GM23338 (cell line): ENCODE results near the gene CCL13. TPM values are rescaled to one million over a fixed set of nuclear protein-coding genes. Genes with fewer than 3 reads are reported as not detected.

Experiments used
- ATAC-seq: fragments of 200-7000 bp; cut with Tn5 transposase; 3 replicates; pipeline ENCODE4 v1.9.1; 2020
- DNase-seq: peaks from one replicate; pipeline ENCODE4 v3.0.0-alpha.2; 2015; ENCODE audit warnings: low spot score
- H2AFZ ChIP-seq: fragments of 200-600 bp; sonication (generic); 2 replicates; pipeline ENCODE4 v1.8.0; 2016; ENCODE audit warnings: antibody characterized with exemption, mild to moderate bottlenecking, moderate library complexity
- H3F3A ChIP-seq: fragments of 200-600 bp; sonication (generic); replicated peaks from 2 replicates; pipeline ENCODE4 v1.8.0; 2017; ENCODE audit warnings: antibody characterized with exemption, mixed run types, low read depth
- H3K27ac ChIP-seq: fragments of 200-600 bp; sonication (generic); 2 replicates; pipeline ENCODE4 v1.6.1; 2016; ENCODE audit warnings: low read depth
- H3K27me3 ChIP-seq: fragments of 200-600 bp; sonication (generic); 2 replicates; pipeline ENCODE4 v1.8.0; 2016; ENCODE audit warnings: mild to moderate bottlenecking, mixed run types, moderate library complexity; ENCODE audit not compliant: insufficient read depth
- H3K36me3 ChIP-seq: fragments of 200-600 bp; sonication (generic); 2 replicates; pipeline ENCODE4 v1.8.0; 2016; ENCODE audit warnings: mild to moderate bottlenecking; ENCODE audit not compliant: insufficient read depth
- H3K4me1 ChIP-seq: fragments of 200-600 bp; sonication (generic); 2 replicates; pipeline ENCODE4 v1.8.0; 2016; ENCODE audit warnings: mild to moderate bottlenecking, moderate library complexity; ENCODE audit not compliant: insufficient read depth
- H3K4me2 ChIP-seq: fragments of 200-600 bp; sonication (generic); 2 replicates; pipeline ENCODE4 v1.7.1; 2017; ENCODE audit warnings: mixed run types
- H3K4me3 ChIP-seq: fragments of 200-600 bp; sonication (generic); 2 replicates; pipeline ENCODE4 v1.6.1; 2016; ENCODE audit warnings: mixed run types
- H3K79me2 ChIP-seq: fragments of 200-600 bp; sonication (generic); replicated peaks from 2 replicates; pipeline ENCODE4 v1.8.0; 2017; ENCODE audit warnings: mild to moderate bottlenecking; ENCODE audit not compliant: insufficient read depth
- H3K9me2 ChIP-seq: fragments of 200-600 bp; sonication (generic); 2 replicates; pipeline ENCODE4 v1.8.0; 2017; ENCODE audit not compliant: insufficient read depth
- H4K20me1 ChIP-seq: fragments of 200-600 bp; sonication (generic); replicated peaks from 2 replicates; pipeline ENCODE4 v1.8.0; 2017; ENCODE audit warnings: mild to moderate bottlenecking; ENCODE audit not compliant: insufficient read depth
- H3K27ac Mint-ChIP-seq: 2 replicates; pipeline ENCODE4 v1.8.0; 2020; ENCODE audit warnings: inconsistent platforms, mild to moderate bottlenecking, moderate library complexity, mixed read lengths
- H3K27me3 Mint-ChIP-seq: 3 replicates; pipeline ENCODE4 v1.8.0; 2022; ENCODE audit warnings: low read depth, mild to moderate bottlenecking, moderate library complexity, mixed read lengths, inconsistent platforms; ENCODE audit not compliant: insufficient read depth, poor library complexity
- H3K36me3 Mint-ChIP-seq: 3 replicates; pipeline ENCODE4 v1.8.0; 2021; ENCODE audit warnings: low read depth, mild to moderate bottlenecking, inconsistent platforms, moderate library complexity, mixed read lengths
- H3K4me1 Mint-ChIP-seq: 3 replicates; pipeline ENCODE4 v1.8.0; 2020; ENCODE audit warnings: mild to moderate bottlenecking, inconsistent platforms, mixed read lengths
- H3K4me3 Mint-ChIP-seq: 3 replicates; pipeline ENCODE4 v1.8.0; 2021; ENCODE audit warnings: moderate library complexity, mild to moderate bottlenecking, inconsistent platforms, mixed read lengths
- H3K9me3 Mint-ChIP-seq: 3 replicates; pipeline ENCODE4 v1.8.0; 2020; ENCODE audit warnings: moderate library complexity, mild to moderate bottlenecking, inconsistent platforms, mixed read lengths
- CREB1 ChIP-seq: fragments of 250-450 bp; sonication (Bioruptor Pico); IDR thresholded peaks from 2 replicates; pipeline ENCODE4 v1.5.0; 2020; ENCODE audit warnings: low read depth, mild to moderate bottlenecking, moderate library complexity
- EZH2 ChIP-seq: fragments of 200-600 bp; sonication (generic); IDR thresholded peaks from one replicate; pipeline ENCODE4 v1.8.0; 2017; ENCODE audit warnings: antibody characterized with exemption, mild to moderate bottlenecking, low read depth; ENCODE audit not compliant: unreplicated experiment
- EZH2phosphoT487 ChIP-seq: fragments of 200-600 bp; sonication (generic); IDR thresholded peaks from one replicate; pipeline ENCODE4 v1.8.1; 2018; ENCODE audit warnings: antibody characterized with exemption; ENCODE audit not compliant: unreplicated experiment
- JUNB ChIP-seq: IDR thresholded peaks from one replicate; pipeline ENCODE4 v1.6.1; 2016; ENCODE audit warnings: antibody characterized with exemption; ENCODE audit not compliant: unreplicated experiment
- NANOG ChIP-seq: IDR thresholded peaks from 2 replicates; pipeline ENCODE4 v1.6.1; 2016; ENCODE audit warnings: antibody characterized with exemption, borderline replicate concordance
- POLR2AphosphoS5 ChIP-seq: IDR thresholded peaks from 2 replicates; pipeline ENCODE4 v1.6.1; 2016; ENCODE audit warnings: antibody characterized with exemption, low read depth
- STAT1 ChIP-seq: IDR thresholded peaks from one replicate; pipeline ENCODE4 v1.6.1; 2016; ENCODE audit warnings: antibody characterized with exemption; ENCODE audit not compliant: unreplicated experiment
- ZNF331 ChIP-seq: fragments of 250-450 bp; sonication (Bioruptor Pico); IDR thresholded peaks from 2 replicates; pipeline ENCODE4 v1.5.0; 2020; ENCODE audit warnings: low read depth, mild to moderate bottlenecking, moderate library complexity
- polyA plus RNA-seq: library from polyadenylated mRNA; unstranded; fragments of >200 nt; fragmentation: Nextera tagmentation; extraction: Ambion mirVana; gene quantifications from 2 replicates; pipeline ENCODE4 v1.2.1, GENCODE V29; 2016
- total RNA-seq: library from RNA; depleted of rRNA; stranded (reverse); fragments of >200 nt; shearing (Covaris generic); gene quantifications from 2 replicates; pipeline ENCODE4 v1.2.3, GENCODE V29; 2014
- TF ChIP-seq, protein P1 (sequence below), 2 experiments: fragments of 200-600 bp in 1 of 2; sonication (generic) in 1 of 2; conservative IDR thresholded peaks; 2 replicates each; pipeline versions ENCODE4 v1.5.1 to v1.6.1; 2016 to 2017; ENCODE audit warnings: antibody characterized with exemption in 2 of 2, low read depth in 2 of 2, mild to moderate bottlenecking in 2 of 2, moderate library complexity in 1 of 2
- TF ChIP-seq, protein P2 (sequence below): IDR thresholded peaks from 2 replicates; pipeline ENCODE4 v1.6.1; 2016; ENCODE audit warnings: antibody characterized with exemption
- TF ChIP-seq, protein P3 (sequence below): IDR thresholded peaks from one replicate; pipeline ENCODE4 v1.6.1; 2018; ENCODE audit warnings: antibody characterized with exemption; ENCODE audit not compliant: unreplicated experiment

Gene CCL13
- total and polyA plus RNA-seq, 2 experiments from 2014 or later: not detected

DNA sequence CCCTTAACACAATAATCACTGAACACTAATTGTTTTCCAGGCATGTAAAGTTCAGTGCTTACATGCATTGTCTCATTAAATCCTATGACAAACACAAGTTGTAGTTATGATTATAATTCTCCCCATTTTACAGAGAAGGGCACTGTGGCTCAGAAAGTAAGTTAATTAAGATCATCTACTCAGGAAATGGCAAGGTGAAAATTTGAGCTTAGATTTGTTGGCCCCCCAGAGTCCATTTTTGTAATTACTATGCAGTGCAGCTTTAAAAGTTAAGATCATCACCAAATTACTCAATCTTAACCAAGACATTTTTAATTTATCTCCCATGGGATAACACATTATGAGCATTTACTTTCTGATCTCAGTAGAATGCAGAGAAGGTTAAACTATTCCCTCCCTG lies 41.0 kb downstream of the CCL13 start (continued):
- TF ChIP-seq, protein P1, sequence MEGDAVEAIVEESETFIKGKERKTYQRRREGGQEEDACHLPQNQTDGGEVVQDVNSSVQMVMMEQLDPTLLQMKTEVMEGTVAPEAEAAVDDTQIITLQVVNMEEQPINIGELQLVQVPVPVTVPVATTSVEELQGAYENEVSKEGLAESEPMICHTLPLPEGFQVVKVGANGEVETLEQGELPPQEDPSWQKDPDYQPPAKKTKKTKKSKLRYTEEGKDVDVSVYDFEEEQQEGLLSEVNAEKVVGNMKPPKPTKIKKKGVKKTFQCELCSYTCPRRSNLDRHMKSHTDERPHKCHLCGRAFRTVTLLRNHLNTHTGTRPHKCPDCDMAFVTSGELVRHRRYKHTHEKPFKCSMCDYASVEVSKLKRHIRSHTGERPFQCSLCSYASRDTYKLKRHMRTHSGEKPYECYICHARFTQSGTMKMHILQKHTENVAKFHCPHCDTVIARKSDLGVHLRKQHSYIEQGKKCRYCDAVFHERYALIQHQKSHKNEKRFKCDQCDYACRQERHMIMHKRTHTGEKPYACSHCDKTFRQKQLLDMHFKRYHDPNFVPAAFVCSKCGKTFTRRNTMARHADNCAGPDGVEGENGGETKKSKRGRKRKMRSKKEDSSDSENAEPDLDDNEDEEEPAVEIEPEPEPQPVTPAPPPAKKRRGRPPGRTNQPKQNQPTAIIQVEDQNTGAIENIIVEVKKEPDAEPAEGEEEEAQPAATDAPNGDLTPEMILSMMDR (conservative IDR thresholded peaks at IDR 0.05; ENCODE audit: low read depth in 2 of 2): no peak; a peak in 1 of 4 replicates

DNA sequence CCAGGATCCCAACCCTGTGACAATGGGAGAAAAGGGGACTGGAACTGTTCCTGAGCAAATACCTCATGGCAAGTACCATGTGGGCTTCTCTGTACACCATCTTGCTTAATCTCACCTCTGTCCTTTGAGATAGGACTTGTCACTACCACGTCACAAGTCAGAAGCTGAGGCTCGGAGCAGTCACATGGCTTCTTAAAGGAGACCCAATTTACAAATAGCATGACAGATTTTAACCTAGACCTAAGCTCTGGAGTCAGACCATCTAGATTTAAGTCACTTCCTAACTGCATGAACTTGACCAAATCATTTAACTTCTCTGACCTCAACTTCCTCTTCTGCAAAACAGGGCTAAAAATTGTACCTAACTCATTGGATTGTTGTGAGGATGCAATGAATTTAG lies 42.7 kb downstream of the CCL13 start:
- H3K9me2 ChIP-seq: peaks cover 5% of the 10 kb centered on the region

DNA sequence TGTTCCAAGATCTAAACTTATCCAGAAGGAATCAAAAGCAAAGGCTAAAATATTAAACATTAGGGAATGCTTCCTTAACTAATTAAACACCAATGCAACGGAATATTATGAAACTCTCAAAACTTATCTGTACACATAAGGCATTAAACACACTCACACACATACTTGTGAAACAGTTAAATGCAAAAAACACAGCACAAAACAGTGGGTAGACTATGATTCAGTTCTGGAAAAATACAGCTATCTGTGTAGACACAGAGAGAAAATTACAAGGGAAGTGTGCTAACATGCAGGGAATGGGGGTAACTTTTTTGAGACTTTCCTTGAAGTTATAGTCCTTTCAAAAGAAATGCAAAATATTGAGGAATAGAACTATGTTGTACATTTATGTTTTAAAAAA lies 43.4 kb downstream of the CCL13 start:
- Mint-ChIP-seq H3K4me1 (peaks cover 22% of the 10 kb centered on the region), H3K27ac (no peak overlapping the region), H3K9me3 (no peaks in the 10 kb centered on the region), H3K27me3 (no peaks in the 10 kb centered on the region), H3K4me3 (no peak overlapping the region), H3K36me3 (no peaks in the 10 kb centered on the region)
- peaks cover 10% of the 10 kb centered on the region for H3K4me1 ChIP-seq
- no peaks in the 10 kb centered on the region for H3F3A ChIP-seq
- no peaks in the 10 kb centered on the region for H3K27me3 ChIP-seq
- DNase-seq (no peak), ATAC-seq (no peak)
- no peaks in the 10 kb centered on the region for H3K36me3 ChIP-seq
- no peak for TF ChIP-seq EZH2
- TF ChIP-seq, protein P2, sequence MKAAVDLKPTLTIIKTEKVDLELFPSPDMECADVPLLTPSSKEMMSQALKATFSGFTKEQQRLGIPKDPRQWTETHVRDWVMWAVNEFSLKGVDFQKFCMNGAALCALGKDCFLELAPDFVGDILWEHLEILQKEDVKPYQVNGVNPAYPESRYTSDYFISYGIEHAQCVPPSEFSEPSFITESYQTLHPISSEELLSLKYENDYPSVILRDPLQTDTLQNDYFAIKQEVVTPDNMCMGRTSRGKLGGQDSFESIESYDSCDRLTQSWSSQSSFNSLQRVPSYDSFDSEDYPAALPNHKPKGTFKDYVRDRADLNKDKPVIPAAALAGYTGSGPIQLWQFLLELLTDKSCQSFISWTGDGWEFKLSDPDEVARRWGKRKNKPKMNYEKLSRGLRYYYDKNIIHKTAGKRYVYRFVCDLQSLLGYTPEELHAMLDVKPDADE: no peak
- TF ChIP-seq ZNF331 (CRISPR knock-in tag): no peak
- TF ChIP-seq POLR2AphosphoS5: no peak
- TF ChIP-seq, protein P3, sequence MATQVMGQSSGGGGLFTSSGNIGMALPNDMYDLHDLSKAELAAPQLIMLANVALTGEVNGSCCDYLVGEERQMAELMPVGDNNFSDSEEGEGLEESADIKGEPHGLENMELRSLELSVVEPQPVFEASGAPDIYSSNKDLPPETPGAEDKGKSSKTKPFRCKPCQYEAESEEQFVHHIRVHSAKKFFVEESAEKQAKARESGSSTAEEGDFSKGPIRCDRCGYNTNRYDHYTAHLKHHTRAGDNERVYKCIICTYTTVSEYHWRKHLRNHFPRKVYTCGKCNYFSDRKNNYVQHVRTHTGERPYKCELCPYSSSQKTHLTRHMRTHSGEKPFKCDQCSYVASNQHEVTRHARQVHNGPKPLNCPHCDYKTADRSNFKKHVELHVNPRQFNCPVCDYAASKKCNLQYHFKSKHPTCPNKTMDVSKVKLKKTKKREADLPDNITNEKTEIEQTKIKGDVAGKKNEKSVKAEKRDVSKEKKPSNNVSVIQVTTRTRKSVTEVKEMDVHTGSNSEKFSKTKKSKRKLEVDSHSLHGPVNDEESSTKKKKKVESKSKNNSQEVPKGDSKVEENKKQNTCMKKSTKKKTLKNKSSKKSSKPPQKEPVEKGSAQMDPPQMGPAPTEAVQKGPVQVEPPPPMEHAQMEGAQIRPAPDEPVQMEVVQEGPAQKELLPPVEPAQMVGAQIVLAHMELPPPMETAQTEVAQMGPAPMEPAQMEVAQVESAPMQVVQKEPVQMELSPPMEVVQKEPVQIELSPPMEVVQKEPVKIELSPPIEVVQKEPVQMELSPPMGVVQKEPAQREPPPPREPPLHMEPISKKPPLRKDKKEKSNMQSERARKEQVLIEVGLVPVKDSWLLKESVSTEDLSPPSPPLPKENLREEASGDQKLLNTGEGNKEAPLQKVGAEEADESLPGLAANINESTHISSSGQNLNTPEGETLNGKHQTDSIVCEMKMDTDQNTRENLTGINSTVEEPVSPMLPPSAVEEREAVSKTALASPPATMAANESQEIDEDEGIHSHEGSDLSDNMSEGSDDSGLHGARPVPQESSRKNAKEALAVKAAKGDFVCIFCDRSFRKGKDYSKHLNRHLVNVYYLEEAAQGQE: no peak
- TF ChIP-seq EZH2phosphoT487: no peak
- TF ChIP-seq JUNB: no peak
- no peak for TF ChIP-seq NANOG
- TF ChIP-seq, protein P1 (conservative IDR thresholded peaks at IDR 0.05; ENCODE audit: low read depth in 2 of 2): no peak
- TF ChIP-seq CREB1 (CRISPR knock-in tag): no peak
- TF ChIP-seq STAT1: no peak
- no peak overlapping the region for H3K27ac ChIP-seq
- H2AFZ ChIP-seq: no peak overlapping the region
- H4K20me1 ChIP-seq: no peaks in the 10 kb centered on the region
- no peak overlapping the region for H3K4me3 ChIP-seq
- no peaks in the 10 kb centered on the region for H3K79me2 ChIP-seq
- H3K9me2 ChIP-seq: peaks cover 5% of the 10 kb centered on the region
- H3K4me2 ChIP-seq: no peak overlapping the region

More for the DNA sequence above, 42.7 kb downstream of the CCL13 start:
- Histone ChIP-seq H3K4me2 (no peak overlapping the region), H3K36me3 (no peaks in the 10 kb centered on the region), H3K79me2 (no peaks in the 10 kb centered on the region), H3F3A (no peaks in the 10 kb centered on the region), H3K27ac (no peak overlapping the region), H3K27me3 (no peaks in the 10 kb centered on the region), H3K4me1 (peaks cover 10% of the 10 kb centered on the region), H3K4me3 (no peak overlapping the region), H2AFZ (no peak overlapping the region), H4K20me1 (no peaks in the 10 kb centered on the region)
- ATAC-seq: no peak
- Mint-ChIP-seq H3K27ac (no peak overlapping the region), H3K27me3 (no peaks in the 10 kb centered on the region), H3K9me3 (no peaks in the 10 kb centered on the region), H3K4me1 (peaks cover 22% of the 10 kb centered on the region), H3K4me3 (no peak overlapping the region), H3K36me3 (no peaks in the 10 kb centered on the region)
- TF ChIP-seq NANOG (no peak), JUNB (no peak)
- no peak for DNase-seq
